Daoy (cell line): ENCODE results near the gene DAZAP2. TPM values are rescaled to one million over a fixed set of nuclear protein-coding genes. Genes with fewer than 3 reads are reported as not detected.
"Not testable (repeated sequence)": the region's sequence is repeated elsewhere in the genome, so short reads cannot be mapped to it uniquely, and the experiment has no call there.

ENCODE experiments used
- DNase-seq: peaks from one replicate; pipeline ENCODE4 v3.0.0-alpha.2; 2015; ENCODE audit warnings: low read depth
- total RNA-seq: library from RNA; depleted of rRNA; stranded (reverse); fragments of >200 nt; shearing (Covaris generic); gene quantifications from 2 replicates; pipeline ENCODE4 v1.2.3, GENCODE V29; 2014

The DAZAP2 gene
- total RNA-seq, 1 experiment from 2014 or later, result 263 TPM

GRCh38 chr12:51247523-51248206 is 9.0 kb downstream of the DAZAP2 start:
- no peak for DNase-seq

- DNase-seq, result no peak
Observed at GRCh38 chr12:51253276-51253675, 14.7 kb downstream of the DAZAP2 start.

GRCh38 chr12:51254536-51254935 is 15.9 kb downstream of the DAZAP2 start:
- DNase-seq, result no peak

- not testable (repeated sequence) for DNase-seq
Observed at GRCh38 chr12:51259600-51259999, 21.0 kb downstream of the DAZAP2 start.

- DNase-seq, result peak; percentile 75
Observed at GRCh38 chr12:51262758-51263177, 24.1 kb downstream of the DAZAP2 start.

GRCh38 chr12:51263341-51263740 is 24.7 kb downstream of the DAZAP2 start:
- no peak for DNase-seq

- no peak for DNase-seq
Observed at GRCh38 chr12:51264297-51264696, 25.7 kb downstream of the DAZAP2 start.

- no peak for DNase-seq
Observed at GRCh38 chr12:51265024-51265423, 26.4 kb downstream of the DAZAP2 start.

- DNase-seq, result peak; percentile 64
Observed at GRCh38 chr12:51269174-51270066, 30.8 kb downstream of the DAZAP2 start.

GRCh38 chr12:51270067-51270950 is 31.7 kb downstream of the DAZAP2 start, which contains the start of gene SMAGP:
TSS of gene SMAGP (minus strand) at chr12:51270415. CDS start at chr12:51269278, 1,137 bp downstream.
- peak; percentile 72 for DNase-seq

- DNase-seq, result peak; percentile 88
Observed at GRCh38 chr12:51270951-51271518, 32.4 kb downstream of the DAZAP2 start.

- not testable (repeated sequence) for DNase-seq
Observed at GRCh38 chr12:51272810-51273209, 34.2 kb downstream of the DAZAP2 start.

GRCh38 chr12:51275088-51275487 is 36.5 kb downstream of the DAZAP2 start:
- DNase-seq, result no peak

GRCh38 chr12:51281202-51281924 is 42.7 kb downstream of the DAZAP2 start:
- DNase-seq, result no peak

GRCh38 chr12:51285843-51286242 is 47.2 kb downstream of the DAZAP2 start:
- no peak for DNase-seq

- DNase-seq, result not testable (repeated sequence)
Observed at GRCh38 chr12:51291603-51292513, 53.2 kb downstream of the DAZAP2 start.
